ENCODE data around the gene LYAR.

Gene LYAR

GRCh38 chr4:4329496-4329895, 39.5 kb upstream of the LYAR start:
- no peaks in the 10 kb centered on the region for H3K79me2 ChIP-seq (ENCODE audit: insufficient read depth, low read length)
- no peaks in the 10 kb centered on the region for H4K20me1 ChIP-seq (ENCODE audit: low read depth, low read length)
- H2AFZ ChIP-seq (ENCODE audit: low read depth, low read length, severe bottlenecking), result no peak overlapping the region
- H3K27me3 ChIP-seq (ENCODE audit: low read length), result no peaks in the 10 kb centered on the region
- H3F3A ChIP-seq (ENCODE audit: insufficient read depth), result no peaks in the 10 kb centered on the region
- no peaks in the 10 kb centered on the region for H3K36me3 ChIP-seq (ENCODE audit: low read length)
- H3K4me2 ChIP-seq (ENCODE audit: low read depth, low read length, poor library complexity, severe bottlenecking), result no peak overlapping the region
- no peak overlapping the region for H3K9ac ChIP-seq (ENCODE audit: low read length)
- no peak overlapping the region for H3K27ac ChIP-seq (ENCODE audit: low read depth, low read length)
- H3K9me2 ChIP-seq (replicated peaks; ENCODE audit: insufficient read depth, low read length), result no peaks in the 10 kb centered on the region
- no peak overlapping the region for H3K4me3 ChIP-seq (ENCODE audit: insufficient read depth, low read length, poor library complexity, severe bottlenecking)
- H3K9me3 ChIP-seq (ENCODE audit: insufficient read depth, low read length), result no peaks in the 10 kb centered on the region
- TF ChIP-seq CTCF (IDR thresholded peaks at IDR 0.05; ENCODE audit: insufficient read depth, low read length, poor library complexity, severe bottlenecking) (no peak), EZH2phosphoT487 (conservative IDR thresholded peaks at IDR 0.05; ENCODE audit: low read length) (no peak)

GRCh38 chr4:4328840-4329239, 38.9 kb upstream of the LYAR start:
- Histone ChIP-seq H3K27ac (ENCODE audit: low read depth, low read length) (no peak overlapping the region), H3K4me3 (ENCODE audit: insufficient read depth, low read length, poor library complexity, severe bottlenecking) (no peak overlapping the region), H3K9me2 (replicated peaks; ENCODE audit: insufficient read depth, low read length) (no peaks in the 10 kb centered on the region), H3K9me3 (ENCODE audit: insufficient read depth, low read length) (no peaks in the 10 kb centered on the region), H3K4me2 (ENCODE audit: low read depth, low read length, poor library complexity, severe bottlenecking) (no peak overlapping the region), H3K9ac (ENCODE audit: low read length) (no peak overlapping the region), H3K79me2 (ENCODE audit: insufficient read depth, low read length) (no peaks in the 10 kb centered on the region), H3K27me3 (ENCODE audit: low read length) (no peaks in the 10 kb centered on the region), H2AFZ (ENCODE audit: low read depth, low read length, severe bottlenecking) (no peak overlapping the region), H4K20me1 (ENCODE audit: low read depth, low read length) (no peaks in the 10 kb centered on the region), H3K36me3 (ENCODE audit: low read length) (no peaks in the 10 kb centered on the region), H3F3A (ENCODE audit: insufficient read depth) (no peaks in the 10 kb centered on the region)
- TF ChIP-seq CTCF (IDR thresholded peaks at IDR 0.05; ENCODE audit: insufficient read depth, low read length, poor library complexity, severe bottlenecking) (no peak), EZH2phosphoT487 (conservative IDR thresholded peaks at IDR 0.05; ENCODE audit: low read length) (no peak)

- Histone ChIP-seq H3K4me3 (ENCODE audit: insufficient read depth, low read length, poor library complexity, severe bottlenecking) (no peak overlapping the region), H3K27ac (ENCODE audit: low read depth, low read length) (no peak overlapping the region), H3K27me3 (ENCODE audit: low read length) (no peaks in the 10 kb centered on the region), H3K4me2 (ENCODE audit: low read depth, low read length, poor library complexity, severe bottlenecking) (no peak overlapping the region), H4K20me1 (ENCODE audit: low read depth, low read length) (no peaks in the 10 kb centered on the region), H3K9ac (ENCODE audit: low read length) (no peak overlapping the region), H3K9me2 (replicated peaks; ENCODE audit: insufficient read depth, low read length) (no peaks in the 10 kb centered on the region), H2AFZ (ENCODE audit: low read depth, low read length, severe bottlenecking) (no peak overlapping the region), H3K9me3 (ENCODE audit: insufficient read depth, low read length) (no peaks in the 10 kb centered on the region), H3F3A (ENCODE audit: insufficient read depth) (no peaks in the 10 kb centered on the region), H3K79me2 (ENCODE audit: insufficient read depth, low read length) (no peaks in the 10 kb centered on the region), H3K36me3 (ENCODE audit: low read length) (no peaks in the 10 kb centered on the region)
- TF ChIP-seq EZH2phosphoT487 (conservative IDR thresholded peaks at IDR 0.05; ENCODE audit: low read length), result no peak
- TF ChIP-seq CTCF (IDR thresholded peaks at IDR 0.05; ENCODE audit: insufficient read depth, low read length, poor library complexity, severe bottlenecking), result no peak
Measured at GRCh38 chr4:4328206-4328605, 38.3 kb upstream of the LYAR start.
